ENCODE results near the gene RNF212. TPM values are rescaled to one million over a fixed set of nuclear protein-coding genes. Genes with fewer than 3 reads are reported as not detected.
"Not testable (repeated sequence)": the region's sequence is repeated elsewhere in the genome, so short reads cannot be mapped to it uniquely, and the experiment has no call there.

RNF212 gene
- total RNA-seq, 4 donors from 2014 or later, result 6.7 to 31.1 (median 8.6) TPM

DNA sequence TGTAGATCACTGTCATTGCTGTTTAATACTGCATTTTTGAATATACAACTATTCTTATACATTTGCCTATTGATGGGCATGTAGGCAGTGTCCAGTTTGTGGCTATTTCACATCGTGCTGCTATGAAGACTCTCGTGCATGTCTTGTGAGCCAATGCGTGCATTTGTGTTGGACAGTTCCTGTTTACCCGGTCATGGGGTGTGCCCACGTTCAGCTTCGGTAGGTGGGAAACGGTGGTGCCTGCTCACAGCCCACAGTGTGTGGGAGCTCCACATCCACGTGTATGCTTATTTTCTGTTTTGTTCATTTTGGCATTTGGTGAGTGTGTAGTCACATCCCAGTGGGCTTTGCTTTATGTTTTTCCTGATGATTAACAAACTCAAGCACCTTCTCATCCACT lies 19.7 kb upstream of the RNF212 start:
- intact Hi-C loops (cut with DNase I), result loop anchor here (5.0 kb wide), 1 partner anchor 219 kb away; no protein-coding TSS in a partner anchor
- no peak for DNase-seq
- H3K4me1 ChIP-seq, result peaks cover 0 to 7% of the 10 kb centered on the region in 2 donors
- TF ChIP-seq POLR2A (IDR thresholded peaks at IDR 0.05), result no peak
- TF ChIP-seq, protein P1, sequence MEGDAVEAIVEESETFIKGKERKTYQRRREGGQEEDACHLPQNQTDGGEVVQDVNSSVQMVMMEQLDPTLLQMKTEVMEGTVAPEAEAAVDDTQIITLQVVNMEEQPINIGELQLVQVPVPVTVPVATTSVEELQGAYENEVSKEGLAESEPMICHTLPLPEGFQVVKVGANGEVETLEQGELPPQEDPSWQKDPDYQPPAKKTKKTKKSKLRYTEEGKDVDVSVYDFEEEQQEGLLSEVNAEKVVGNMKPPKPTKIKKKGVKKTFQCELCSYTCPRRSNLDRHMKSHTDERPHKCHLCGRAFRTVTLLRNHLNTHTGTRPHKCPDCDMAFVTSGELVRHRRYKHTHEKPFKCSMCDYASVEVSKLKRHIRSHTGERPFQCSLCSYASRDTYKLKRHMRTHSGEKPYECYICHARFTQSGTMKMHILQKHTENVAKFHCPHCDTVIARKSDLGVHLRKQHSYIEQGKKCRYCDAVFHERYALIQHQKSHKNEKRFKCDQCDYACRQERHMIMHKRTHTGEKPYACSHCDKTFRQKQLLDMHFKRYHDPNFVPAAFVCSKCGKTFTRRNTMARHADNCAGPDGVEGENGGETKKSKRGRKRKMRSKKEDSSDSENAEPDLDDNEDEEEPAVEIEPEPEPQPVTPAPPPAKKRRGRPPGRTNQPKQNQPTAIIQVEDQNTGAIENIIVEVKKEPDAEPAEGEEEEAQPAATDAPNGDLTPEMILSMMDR (IDR thresholded peaks at IDR 0.05), result no peak
- WGBS, 2 donors, result 63 to 70% methylated on average over 8 of the region's 8 CpGs
- H3K36me3 ChIP-seq, result no peaks in the 10 kb centered on the region
- no peak overlapping the region for H3K4me3 ChIP-seq (replicated peaks in 1 of 3)
- no peaks in the 10 kb centered on the region for H3K9me3 ChIP-seq
- no peak overlapping the region for H3K27ac ChIP-seq
- H3K27me3 ChIP-seq, result no peaks in the 10 kb centered on the region

DNA sequence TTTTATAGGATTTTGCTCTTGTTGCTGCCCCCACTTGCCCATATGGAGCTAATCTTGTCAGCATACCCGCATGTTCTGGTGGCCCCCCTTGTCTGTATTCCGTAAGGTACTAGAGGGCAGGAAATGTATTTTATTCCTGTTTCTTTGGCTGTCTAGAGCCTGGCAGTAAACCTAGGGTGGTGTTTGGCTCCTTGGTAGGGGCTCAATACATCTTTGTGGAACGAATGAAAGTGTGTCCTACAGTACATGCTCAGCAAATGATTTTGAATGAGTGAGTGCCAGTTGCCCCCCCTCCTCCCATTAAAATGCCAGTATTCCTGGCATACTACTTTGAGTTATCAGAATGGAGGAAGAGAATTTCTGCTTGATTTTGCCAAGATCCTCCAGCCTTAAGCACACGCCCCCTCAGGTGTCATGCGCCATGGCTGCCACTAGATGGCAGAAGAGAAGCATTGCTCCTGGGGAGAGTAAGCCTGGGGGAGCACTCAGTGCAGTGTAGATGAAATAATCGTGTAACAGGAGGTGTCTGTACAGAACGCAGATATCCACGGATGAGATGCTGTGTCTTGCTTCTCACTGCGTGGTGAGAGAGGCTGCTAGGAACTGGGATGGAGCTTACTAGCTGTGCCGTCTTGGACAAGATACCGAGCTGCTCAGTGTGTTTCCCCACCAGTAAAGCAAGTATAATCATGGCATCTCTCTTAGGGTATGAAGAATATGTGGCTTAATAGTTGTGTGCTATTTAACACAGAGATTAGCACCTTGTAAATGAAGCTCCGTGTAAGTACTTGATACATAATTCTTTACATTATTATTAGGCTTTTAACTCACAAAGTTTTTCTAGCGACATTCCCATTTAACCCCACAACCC lies 17.2 kb upstream of the RNF212 start:
- 28 to 29% methylated on average over 13 of the region's 13 CpGs for WGBS, 2 donors

DNA sequence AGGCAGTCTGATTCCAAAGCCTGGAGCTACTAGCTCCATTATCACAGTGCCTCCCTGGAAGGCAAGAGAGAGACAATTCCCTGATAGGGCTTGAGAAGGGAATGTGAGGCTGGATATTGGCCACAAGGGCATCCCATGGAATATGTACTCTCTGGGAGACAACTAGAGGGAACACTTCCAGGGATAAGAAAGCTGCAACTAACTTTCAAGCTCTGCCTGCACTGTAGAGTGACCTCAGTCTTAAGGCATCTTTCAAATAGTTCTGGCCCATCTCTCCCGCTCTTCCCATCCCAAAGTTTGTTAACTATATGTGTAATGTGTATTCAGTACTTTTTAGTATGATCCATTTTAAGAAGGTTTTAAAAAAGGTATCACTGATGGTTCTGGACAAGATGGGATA lies 13.1 kb upstream of the RNF212 start:
- Histone ChIP-seq H3K4me1 (peaks cover 0 to 7% of the 10 kb centered on the region in 2 donors), H3K36me3 (no peaks in the 10 kb centered on the region), H3K27me3 (no peaks in the 10 kb centered on the region), H3K4me3 (replicated peaks in 1 of 3) (no peak overlapping the region), H3K27ac (no peak overlapping the region), H3K9me3 (no peaks in the 10 kb centered on the region)
- TF ChIP-seq POLR2A (IDR thresholded peaks at IDR 0.05), result no peak
- TF ChIP-seq, protein P1 (IDR thresholded peaks at IDR 0.05), result no peak
- intact Hi-C loops (cut with DNase I), result no loop called here
- DNase-seq, result no peak
- 79 to 85% methylated on average over 1 of the region's 1 CpG for WGBS, 2 donors

More for the DNA sequence above, 17.2 kb upstream of the RNF212 start:
- Histone ChIP-seq H3K4me1 (peaks cover 0 to 7% of the 10 kb centered on the region in 2 donors), H3K4me3 (replicated peaks in 1 of 3) (no peak overlapping the region), H3K36me3 (no peaks in the 10 kb centered on the region), H3K9me3 (no peaks in the 10 kb centered on the region), H3K27ac (no peak overlapping the region), H3K27me3 (no peaks in the 10 kb centered on the region)
- TF ChIP-seq, protein P1 (IDR thresholded peaks at IDR 0.05), result peak; percentile 95 to 99 (median 98)
- no peak for TF ChIP-seq POLR2A (IDR thresholded peaks at IDR 0.05)
- peak; percentile 56 to 75 for DNase-seq
- intact Hi-C loops (cut with DNase I), result loop anchor here (5.0 kb wide), 1 partner anchor 222 kb away; no protein-coding TSS in a partner anchor

DNA sequence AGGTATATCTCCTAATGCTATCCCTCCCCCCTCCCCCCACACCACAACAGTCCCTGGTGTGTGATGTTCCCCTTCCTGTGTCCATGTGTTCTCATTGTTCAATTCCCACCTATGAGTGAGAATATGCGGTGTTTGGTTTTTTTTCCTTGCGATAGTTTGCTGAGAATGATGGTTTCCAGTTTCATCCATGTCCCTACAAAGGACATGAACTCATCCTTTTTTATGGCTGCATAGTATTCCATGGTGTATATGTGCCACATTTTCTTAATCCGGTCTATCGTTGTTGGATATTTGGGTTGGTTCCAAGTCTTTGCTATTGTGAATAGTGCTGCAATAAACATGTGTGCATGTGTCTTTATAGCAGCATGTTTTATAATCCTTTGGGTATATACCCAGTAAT lies 12.1 kb upstream of the RNF212 start:
- intact Hi-C loops (cut with DNase I); H3K27me3 ChIP-seq; H3K4me3 ChIP-seq (replicated peaks in 1 of 3); DNase-seq; H3K27ac ChIP-seq; H3K4me1 ChIP-seq; H3K9me3 ChIP-seq; H3K36me3 ChIP-seq: not testable (repeated sequence)
- 96 to 100% methylated on average over 4 of the region's 4 CpGs for WGBS, 2 donors

DNA sequence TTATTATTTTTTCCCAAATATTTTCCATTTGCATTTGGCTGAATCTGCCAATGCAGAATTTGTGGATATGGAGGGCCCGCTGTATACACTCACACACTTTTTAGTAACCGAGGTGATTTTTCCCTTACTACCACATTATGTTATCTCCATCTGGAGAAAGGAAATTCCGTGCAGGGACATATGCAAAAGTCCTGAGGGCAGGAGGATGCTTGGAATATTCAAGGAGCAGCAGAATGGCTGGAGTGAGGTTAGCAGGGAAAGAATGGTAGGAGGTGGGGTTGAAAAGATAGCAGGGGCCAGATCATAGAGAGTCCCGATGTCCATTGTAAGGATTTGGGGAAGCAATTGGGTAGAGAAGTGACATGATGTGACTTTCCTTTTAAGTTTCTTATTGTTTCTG lies 11.5 kb upstream of the RNF212 start:
- H3K9me3 ChIP-seq, result no peaks in the 10 kb centered on the region
- H3K4me3 ChIP-seq (replicated peaks in 1 of 3), result no peak overlapping the region
- no peak for DNase-seq
- no peaks in the 10 kb centered on the region for H3K27me3 ChIP-seq
- 89 to 90% methylated on average over 4 of the region's 4 CpGs for WGBS, 2 donors
- no peak for TF ChIP-seq POLR2A (IDR thresholded peaks at IDR 0.05)
- TF ChIP-seq, protein P1 (IDR thresholded peaks at IDR 0.05), result no peak
- no peaks in the 10 kb centered on the region for H3K36me3 ChIP-seq
- intact Hi-C loops (cut with DNase I), result no loop called here
- no peaks in the 10 kb centered on the region for H3K4me1 ChIP-seq
- no peak overlapping the region for H3K27ac ChIP-seq

Data from thyroid gland (tissue), 4 donors.